Stimulated activated CD4-positive, alpha-beta T cell treated with anti-CD3 and anti-CD28 coated beads, TNF-alpha, amount 100 ng/mL, for 48 hours (primary cell): ENCODE data around the gene POLD2.

ENCODE experiments used
- DNase-seq, 3 donors: peaks; one replicate each; pipeline ENCODE4 v3.0.0-alpha.2; 2020; ENCODE audit warnings: low read depth in 3 of 3

POLD2 gene

GRCh38 chr7:44152971-44153947 is 29.9 kb upstream of the POLD2 start:
- no peak for DNase-seq

GRCh38 chr7:44151956-44152355 is 28.6 kb upstream of the POLD2 start:
- DNase-seq = no peak

GRCh38 chr7:44150966-44151941 is 27.9 kb upstream of the POLD2 start:
- no peak for DNase-seq

- no peak for DNase-seq
These were observed 27.1 kb upstream of the POLD2 start for GRCh38 chr7:44150466-44150832.

GRCh38 chr7:44149571-44150465 is 26.5 kb upstream of the POLD2 start:
- DNase-seq = no peak

- DNase-seq = no peak
These were observed 25.7 kb upstream of the POLD2 start for GRCh38 chr7:44148961-44149536.

GRCh38 chr7:44148166-44148565 is 24.8 kb upstream of the POLD2 start:
- no peak for DNase-seq

- DNase-seq = no peak
These were observed 24.0 kb upstream of the POLD2 start for GRCh38 chr7:44147026-44147991.

GRCh38 chr7:44145969-44146911 is 22.9 kb upstream of the POLD2 start:
- DNase-seq = peak; percentile 27 to 79 (median 38)

- peak in 2 of 3 donors; percentile 38 to 47 for DNase-seq
These were observed 22.2 kb upstream of the POLD2 start for GRCh38 chr7:44145479-44145968.

- no peak for DNase-seq
These were observed 21.7 kb upstream of the POLD2 start for GRCh38 chr7:44144968-44145478.

GRCh38 chr7:44144426-44144967 is 21.1 kb upstream of the POLD2 start:
- no peak for DNase-seq

- DNase-seq = no peak
These were observed 20.4 kb upstream of the POLD2 start for GRCh38 chr7:44143646-44144250.

GRCh38 chr7:44142028-44142427 is 18.7 kb upstream of the POLD2 start:
- DNase-seq = no peak

- DNase-seq = no peak
These were observed 18.0 kb upstream of the POLD2 start, which contains the start of gene MYL7 for GRCh38 chr7:44141221-44141850. MYL7 (minus strand) TSS chr7:44141332; CDS start chr7:44141305, 27 bp downstream.

- no peak for DNase-seq
These were observed 17.0 kb upstream of the POLD2 start for GRCh38 chr7:44140341-44140740.
